Measurements from ENCODE around the gene CNPY1.

Gene CNPY1

DNA sequence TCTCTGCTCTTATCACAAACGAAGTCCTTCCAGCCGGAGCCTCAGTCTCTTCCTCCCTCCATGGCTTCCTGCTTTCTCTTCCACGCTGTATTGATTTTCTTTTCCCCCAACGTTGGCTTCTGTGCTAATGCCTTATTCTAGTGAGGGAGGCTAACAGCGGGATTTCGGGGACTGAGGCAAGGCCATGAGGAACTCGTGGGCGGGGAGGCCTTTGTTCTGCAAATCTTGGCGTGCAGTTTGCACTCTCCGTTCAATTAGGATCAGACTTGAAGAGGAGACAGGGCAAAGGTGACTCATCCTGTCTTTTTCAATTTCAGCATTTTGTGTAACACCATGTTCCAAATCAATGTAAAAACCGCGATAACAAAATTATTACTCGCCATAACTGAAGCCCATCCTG is 63.1 kb downstream of the CNPY1 start:
- no peak for TF ChIP-seq CTCF (IDR thresholded peaks at IDR 0.05; ENCODE audit: borderline replicate concordance, insufficient read depth, low read depth, low read length)
- H3K4me3 ChIP-seq (ENCODE audit: low read depth, low read length), result no peak overlapping the region

GRCh38 chr7:155482511-155483183 is 63.7 kb downstream of the CNPY1 start:
- no peak overlapping the region for H3K4me3 ChIP-seq (ENCODE audit: low read depth, low read length)
- no peak for TF ChIP-seq CTCF (IDR thresholded peaks at IDR 0.05; ENCODE audit: borderline replicate concordance, insufficient read depth, low read depth, low read length)

GRCh38 chr7:155481764-155482163 is 64.6 kb downstream of the CNPY1 start:
- TF ChIP-seq CTCF (IDR thresholded peaks at IDR 0.05; ENCODE audit: borderline replicate concordance, insufficient read depth, low read depth, low read length), result no peak

DNA sequence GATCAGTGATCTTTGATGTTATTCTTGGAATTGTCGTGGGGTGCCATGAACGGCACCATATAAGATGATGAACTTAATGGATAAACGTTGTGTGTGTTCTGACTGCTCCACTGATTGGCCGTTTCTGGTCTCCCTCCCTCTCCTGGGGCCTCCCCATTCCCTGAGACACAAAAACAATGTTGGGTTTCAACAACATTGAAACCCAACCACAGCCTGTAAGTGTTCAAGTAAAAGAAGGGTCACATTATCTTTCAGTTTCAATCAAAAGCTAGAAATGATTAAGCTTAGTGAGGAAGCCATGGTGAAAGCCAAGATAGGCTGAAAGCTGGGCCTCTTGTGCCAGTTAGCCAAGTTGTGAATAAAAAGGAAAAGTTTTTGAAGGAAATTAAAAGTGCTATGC is 68.9 kb downstream of the CNPY1 start:
- no peak overlapping the region for H3K4me3 ChIP-seq (ENCODE audit: low read depth, low read length)
- no peak for TF ChIP-seq CTCF (IDR thresholded peaks at IDR 0.05; ENCODE audit: borderline replicate concordance, insufficient read depth, low read depth, low read length)

More at GRCh38 chr7:155481764-155482163, 64.6 kb downstream of the CNPY1 start:
- H3K4me3 ChIP-seq (ENCODE audit: low read depth, low read length), result no peak overlapping the region

DNA sequence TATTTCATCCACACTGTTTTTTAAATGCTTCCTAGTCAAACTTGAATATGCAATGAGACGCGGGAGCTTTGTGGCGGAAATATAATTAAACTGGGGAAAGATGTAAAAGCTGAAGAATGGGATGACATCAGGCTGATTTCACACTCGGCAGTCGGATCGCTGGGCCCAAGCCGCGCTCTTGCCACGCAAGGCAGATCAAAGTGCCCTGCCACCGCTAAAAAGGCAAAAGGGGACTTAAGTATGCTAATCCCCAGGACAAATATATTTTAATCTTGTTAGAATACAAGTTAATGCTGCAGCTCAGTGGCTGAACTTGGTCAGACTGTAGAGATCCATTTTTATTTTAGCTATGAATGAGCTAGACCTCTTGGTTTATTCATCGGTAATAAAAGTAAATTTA is 74.6 kb downstream of the CNPY1 start:
- no peak overlapping the region for H3K4me3 ChIP-seq (ENCODE audit: low read depth, low read length)
- no peak for TF ChIP-seq CTCF (IDR thresholded peaks at IDR 0.05; ENCODE audit: borderline replicate concordance, insufficient read depth, low read depth, low read length)

DNA sequence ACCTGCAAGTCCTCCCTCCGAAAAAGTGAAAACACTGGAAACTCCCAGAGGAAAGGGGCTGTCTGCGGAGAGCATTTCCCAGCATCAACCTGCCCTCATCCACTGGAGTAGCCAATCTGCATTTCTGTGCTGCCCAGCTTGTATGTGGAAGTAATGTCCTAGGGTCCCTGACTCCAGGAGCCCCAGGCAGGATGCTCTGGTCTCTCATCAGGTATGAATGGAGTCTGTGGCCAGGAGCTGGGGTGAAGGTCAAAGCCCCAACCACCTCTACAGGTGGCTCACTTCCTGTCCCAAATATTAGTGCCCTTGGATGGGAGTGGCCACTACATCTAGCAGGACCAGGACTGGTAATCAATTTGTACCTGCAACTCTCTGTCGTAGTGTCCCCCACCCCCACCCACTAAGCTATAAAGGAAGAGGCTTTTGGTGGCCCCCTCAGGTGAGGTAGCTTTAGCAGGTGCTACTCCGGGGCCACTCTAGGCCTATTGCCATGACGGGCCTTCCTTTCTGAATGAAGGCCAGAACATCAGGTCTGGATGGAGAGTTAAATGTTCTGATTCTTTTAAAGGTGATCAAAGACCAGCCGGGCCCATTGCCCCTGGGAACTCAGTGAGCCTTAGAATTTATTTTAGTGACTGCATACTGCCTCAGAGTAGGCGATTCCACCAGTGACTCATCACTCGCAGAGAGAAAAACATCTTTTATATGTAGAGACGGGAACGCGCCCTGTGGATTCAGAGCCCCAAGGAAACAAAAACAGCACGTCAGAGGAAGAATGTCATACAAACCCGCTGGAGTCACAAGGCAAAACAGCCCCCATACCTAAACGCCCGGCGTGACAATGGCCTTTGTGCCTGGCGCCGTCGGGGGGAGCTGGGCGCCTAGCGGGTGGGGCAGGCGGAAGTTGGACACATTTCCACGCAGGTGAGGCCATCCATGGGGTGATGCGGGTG is 75.4 kb downstream of the CNPY1 start:
- TF ChIP-seq CTCF (IDR thresholded peaks at IDR 0.05; ENCODE audit: borderline replicate concordance, insufficient read depth, low read depth, low read length), result no peak
- no peak overlapping the region for H3K4me3 ChIP-seq (ENCODE audit: low read depth, low read length)

DNA sequence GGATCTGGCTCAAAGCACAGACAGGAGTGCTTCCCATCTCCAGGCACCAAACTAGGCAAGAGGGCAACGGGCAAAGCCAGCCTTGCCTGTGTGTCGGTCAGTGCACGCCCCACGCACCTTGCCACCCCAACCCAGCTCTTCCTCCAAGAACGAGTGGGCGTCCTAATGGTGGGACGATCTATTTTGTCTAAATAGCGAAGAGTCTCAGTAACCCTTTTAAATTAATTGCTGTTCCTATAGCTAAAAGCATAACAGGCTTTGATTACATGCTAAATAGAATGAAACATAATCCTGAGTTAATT is 76.2 kb downstream of the CNPY1 start:
- TF ChIP-seq CTCF (IDR thresholded peaks at IDR 0.05; ENCODE audit: borderline replicate concordance, insufficient read depth, low read depth, low read length), result no peak
- H3K4me3 ChIP-seq (ENCODE audit: low read depth, low read length), result no peak overlapping the region
